K562 (cell line): Measurements from ENCODE around the gene SP2. TPM values are rescaled to one million over a fixed set of nuclear protein-coding genes. Genes with fewer than 3 reads are reported as not detected.

ENCODE experiments used
- ATF1 ChIP-seq, 2 experiments: fragments of 450-650 bp in 1 of 2; IDR thresholded peaks; 2 replicates each; pipeline ENCODE4 v1.6.1; 2016; ENCODE audit warnings: missing compliant biosample characterization in 1 of 2, missing genetic modification characterization in 1 of 2
- CBFB ChIP-seq: sonication (generic); formaldehyde crosslinking; IDR thresholded peaks from 2 replicates; pipeline ENCODE4 v1.4.0; 2020; ENCODE audit warnings: mild to moderate bottlenecking, missing genetic modification reagents
- CEBPB ChIP-seq: fragments of 450-650 bp; IDR thresholded peaks from 2 replicates; pipeline ENCODE4 v1.6.1; 2016; ENCODE audit warnings: missing genetic modification characterization, missing compliant biosample characterization
- EGR1 ChIP-seq: fragments of 450-650 bp; conservative IDR thresholded peaks from 2 replicates; pipeline ENCODE4 v1.6.1; 2017; ENCODE audit warnings: mild to moderate bottlenecking
- EP400 ChIP-seq: fragments of 450-650 bp; IDR thresholded peaks from 2 replicates; pipeline ENCODE4 v1.6.1; 2017; ENCODE audit warnings: antibody characterized with exemption, mild to moderate bottlenecking, moderate library complexity
- FOXO4 ChIP-seq: fragments of 450-650 bp; formaldehyde crosslinking; IDR thresholded peaks from 2 replicates; pipeline ENCODE4 v1.4.0; 2020; ENCODE audit warnings: mild to moderate bottlenecking, moderate library complexity
- HCFC1 ChIP-seq: IDR thresholded peaks from 2 replicates; pipeline ENCODE4 v1.6.1; 2012; ENCODE audit warnings: low read depth, low read length, improper control_type of control experiment
- KLF13 ChIP-seq: fragments of 450-650 bp; IDR thresholded peaks from 2 replicates; pipeline ENCODE4 v1.6.1; 2016; ENCODE audit warnings: missing genetic modification characterization, low read depth, mild to moderate bottlenecking, missing compliant biosample characterization, moderate library complexity, borderline replicate concordance
- NR4A1 ChIP-seq, 2 experiments: fragments of 250-450 bp in 1 of 2; fragments of 450-650 bp in 1 of 2; sonication (Bioruptor Pico) in 1 of 2; IDR thresholded peaks; 2 replicates each; pipeline versions ENCODE4 v1.4.0 to v1.6.1; 2016 to 2020; ENCODE audit warnings: mild to moderate bottlenecking in 2 of 2, missing compliant biosample characterization in 1 of 2, missing genetic modification characterization in 1 of 2, moderate library complexity in 1 of 2
- PML ChIP-seq: IDR thresholded peaks from 2 replicates; pipeline ENCODE4 v1.6.1; 2012; ENCODE audit warnings: low read length, inconsistent platforms
- RBM22 ChIP-seq: fragments of 200-400 bp; formaldehyde crosslinking; IDR thresholded peaks from 2 replicates; pipeline ENCODE4 v1.6.1; 2018; ENCODE audit warnings: low read length, low read depth; ENCODE audit not compliant: poor library complexity, severe bottlenecking
- YY1 ChIP-seq, 3 experiments: IDR thresholded peaks; 2 replicates each; pipeline ENCODE4 v1.6.1; 2011; ENCODE audit warnings: low read length in 2 of 3, mild to moderate bottlenecking in 2 of 3, moderate library complexity in 2 of 3, borderline replicate concordance in 1 of 3, control low read depth in 1 of 3, low read depth in 1 of 3; ENCODE audit not compliant: insufficient read depth in 3 of 3, insufficient replicate concordance in 2 of 3, control insufficient read depth in 1 of 3, insufficient read length in 1 of 3; ENCODE audit errors: extremely low read depth in 1 of 3
- ZFX ChIP-seq: sonication (generic); formaldehyde crosslinking; IDR thresholded peaks from 2 replicates; pipeline ENCODE4 v1.8.0; 2022; ENCODE audit warnings: mild to moderate bottlenecking, missing genetic modification reagents, moderate library complexity
- ZNF583 ChIP-seq: fragments of 250-450 bp; sonication (Bioruptor Pico); IDR thresholded peaks from 2 replicates; pipeline ENCODE4 v1.4.0; 2020
- ZNF707 ChIP-seq: fragments of 250-450 bp; sonication (Bioruptor Pico); conservative IDR thresholded peaks from 2 replicates; pipeline ENCODE4 v1.8.0; 2022; ENCODE audit warnings: inconsistent platforms, mild to moderate bottlenecking, moderate library complexity
- polyA plus RNA-seq, 8 experiments: library from polyadenylated mRNA; depleted of rRNA in 4 of 8; stranded (reverse) in 5 of 8; unstranded in 3 of 8; fragments of >200 nt; fragmentation: Nextera tagmentation in 2 of 8; fragmentation: Illumina TruSeq in 1 of 8; extraction: Ambion mirVana in 2 of 8; extraction: Trizol in 1 of 8; gene quantifications; 2 replicates each; pipeline versions ENCODE4 v1.2.1 to v1.2.3, GENCODE V29; 2011 to 2014; ENCODE audit warnings: inconsistent platforms in 1 of 8, missing spikeins in 1 of 8
- total RNA-seq, 7 experiments: library from RNA; depleted of rRNA in 6 of 7; stranded (reverse); fragments of >200 nt in 6 of 7; fragmentation: Illumina TruSeq in 2 of 7; extraction: Trizol in 2 of 7; gene quantifications; 2 replicates each; pipeline versions ENCODE4 v1.2.1 to v1.2.3, GENCODE V29; 2011 to 2021; ENCODE audit warnings: low replicate concordance in 1 of 7
- TF ChIP-seq, protein P1 (sequence below): fragments of 450-650 bp; IDR thresholded peaks from 2 replicates; pipeline ENCODE4 v1.6.1; 2016; ENCODE audit warnings: antibody characterized with exemption
- TF ChIP-seq, protein P2 (sequence below), 2 experiments: fragments of 450-650 bp in 1 of 2; sonication (generic) in 1 of 2; formaldehyde crosslinking; conservative IDR thresholded peaks; 2 replicates each; pipeline versions ENCODE4 v1.4.0 to v1.8.1; 2020 to 2022; ENCODE audit warnings: mild to moderate bottlenecking in 1 of 2, missing genetic modification reagents in 1 of 2
- TF ChIP-seq, protein P3 (sequence below): fragments of 450-650 bp; formaldehyde crosslinking; IDR thresholded peaks from 2 replicates; pipeline ENCODE4 v1.4.0; 2022; ENCODE audit warnings: missing genetic modification characterization
- TF ChIP-seq, protein P4 (sequence below): fragments of 250-450 bp; sonication (Bioruptor Pico); IDR thresholded peaks from 2 replicates; pipeline ENCODE4 v1.5.1; 2021; ENCODE audit warnings: mild to moderate bottlenecking

The SP2 gene
- total and polyA plus RNA-seq, 9 of the 15 experiments (the other 6 are each of a cell fraction or from before 2014, with no cell fraction given) = 0.77 to 22.3 (median 2.3) TPM

GRCh38 chr17:47970725-47971499, 74.9 kb downstream of the SP2 start, which contains the start of gene CDK5RAP3 (continued):
- TF ChIP-seq YY1 (IDR thresholded peaks at IDR 0.05; ENCODE audit: borderline replicate concordance in 1 of 3, control insufficient read depth in 1 of 3, extremely low read depth in 1 of 3, insufficient read depth in 3 of 3, insufficient read length in 1 of 3, insufficient replicate concordance in 2 of 3, low read depth in 1 of 3, low read length in 2 of 3) (peak in 1 of 3 experiments; percentile 79), FOXO4 (CRISPR knock-in tag) (no peak), NR4A1 (CRISPR knock-in tag; IDR thresholded peaks at IDR 0.05) (peak; percentile 68; the same call in 1 of the 2 replicates), NR4A1 (tag; IDR thresholded peaks at IDR 0.05) (peak; percentile 44; the same call in 1 of the 2 replicates), CEBPB (peak; percentile 65), ZNF707 (no peak), KLF13 (tag) (peak; percentile 95), ATF1 (CRISPR knock-in tag; IDR thresholded peaks at IDR 0.05) (0 out of 2 replicates have a peak, but pooled peaks have one; percentile 37), ATF1 (tag; IDR thresholded peaks at IDR 0.05) (peak; percentile 88), HCFC1 (peak; percentile 21), CBFB (CRISPR knock-in tag) (peak; percentile 83; the same call in 1 of the 2 replicates), EGR1 (peak; percentile 13), RBM22 (no peak), PML (peak; percentile 56; the same call in 1 of the 2 replicates), EP400 (peak; percentile 98), ZFX (CRISPR knock-in tag) (peak; percentile 63), ZNF583 (CRISPR knock-in tag) (0 out of 2 replicates have a peak, but pooled peaks have one; percentile 44)
- TF ChIP-seq, protein P1, sequence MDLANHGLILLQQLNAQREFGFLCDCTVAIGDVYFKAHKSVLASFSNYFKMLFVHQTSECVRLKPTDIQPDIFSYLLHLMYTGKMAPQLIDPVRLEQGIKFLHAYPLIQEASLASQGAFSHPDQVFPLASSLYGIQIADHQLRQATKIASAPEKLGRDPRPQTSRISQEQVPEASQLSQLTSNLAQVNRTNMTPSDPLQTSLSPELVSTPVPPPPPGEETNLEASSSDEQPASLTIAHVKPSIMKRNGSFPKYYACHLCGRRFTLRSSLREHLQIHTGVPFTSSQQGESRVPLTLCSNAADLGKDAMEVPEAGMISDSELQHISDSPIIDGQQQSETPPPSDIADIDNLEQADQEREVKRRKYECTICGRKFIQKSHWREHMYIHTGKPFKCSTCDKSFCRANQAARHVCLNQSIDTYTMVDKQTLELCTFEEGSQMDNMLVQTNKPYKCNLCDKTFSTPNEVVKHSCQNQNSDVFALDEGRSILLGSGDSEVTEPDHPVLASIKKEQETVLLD = peak; percentile 76
- TF ChIP-seq, protein P2, sequence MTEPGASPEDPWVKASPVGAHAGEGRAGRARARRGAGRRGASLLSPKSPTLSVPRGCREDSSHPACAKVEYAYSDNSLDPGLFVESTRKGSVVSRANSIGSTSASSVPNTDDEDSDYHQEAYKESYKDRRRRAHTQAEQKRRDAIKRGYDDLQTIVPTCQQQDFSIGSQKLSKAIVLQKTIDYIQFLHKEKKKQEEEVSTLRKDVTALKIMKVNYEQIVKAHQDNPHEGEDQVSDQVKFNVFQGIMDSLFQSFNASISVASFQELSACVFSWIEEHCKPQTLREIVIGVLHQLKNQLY (CRISPR knock-in tag; conservative IDR thresholded peaks at IDR 0.05) = peak in 1 of 2 experiments; percentile 91; a peak in 2 of 4 replicates
- TF ChIP-seq, protein P3, sequence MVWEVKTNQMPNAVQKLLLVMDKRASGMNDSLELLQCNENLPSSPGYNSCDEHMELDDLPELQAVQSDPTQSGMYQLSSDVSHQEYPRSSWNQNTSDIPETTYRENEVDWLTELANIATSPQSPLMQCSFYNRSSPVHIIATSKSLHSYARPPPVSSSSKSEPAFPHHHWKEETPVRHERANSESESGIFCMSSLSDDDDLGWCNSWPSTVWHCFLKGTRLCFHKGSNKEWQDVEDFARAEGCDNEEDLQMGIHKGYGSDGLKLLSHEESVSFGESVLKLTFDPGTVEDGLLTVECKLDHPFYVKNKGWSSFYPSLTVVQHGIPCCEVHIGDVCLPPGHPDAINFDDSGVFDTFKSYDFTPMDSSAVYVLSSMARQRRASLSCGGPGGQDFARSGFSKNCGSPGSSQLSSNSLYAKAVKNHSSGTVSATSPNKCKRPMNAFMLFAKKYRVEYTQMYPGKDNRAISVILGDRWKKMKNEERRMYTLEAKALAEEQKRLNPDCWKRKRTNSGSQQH (CRISPR knock-in tag) = peak; percentile 50; the same call in 1 of the 2 replicates
- TF ChIP-seq, protein P4, sequence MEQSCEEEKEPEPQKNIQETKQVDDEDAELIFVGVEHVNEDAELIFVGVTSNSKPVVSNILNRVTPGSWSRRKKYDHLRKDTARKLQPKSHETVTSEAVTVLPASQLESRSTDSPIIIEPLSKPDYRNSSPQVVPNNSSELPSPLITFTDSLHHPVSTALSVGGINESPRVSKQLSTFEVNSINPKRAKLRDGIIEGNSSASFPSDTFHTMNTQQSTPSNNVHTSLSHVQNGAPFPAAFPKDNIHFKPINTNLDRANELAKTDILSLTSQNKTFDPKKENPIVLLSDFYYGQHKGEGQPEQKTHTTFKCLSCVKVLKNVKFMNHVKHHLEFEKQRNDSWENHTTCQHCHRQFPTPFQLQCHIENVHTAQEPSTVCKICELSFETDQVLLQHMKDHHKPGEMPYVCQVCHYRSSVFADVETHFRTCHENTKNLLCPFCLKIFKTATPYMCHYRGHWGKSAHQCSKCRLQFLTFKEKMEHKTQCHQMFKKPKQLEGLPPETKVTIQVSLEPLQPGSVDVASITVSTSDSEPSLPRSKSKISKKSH (CRISPR knock-in tag) = no peak
